Epithelial cell of esophagus (primary cell): ENCODE data around the gene PPP1R12B.
"Not testable (repeated sequence)": the region's sequence is repeated elsewhere in the genome, so short reads cannot be mapped to it uniquely, and the experiment has no call there.

Experiments used
- DNase-seq: peaks from one replicate; pipeline ENCODE4 v3.0.0; 2010; ENCODE audit warnings: low read depth
- H3K4me3 ChIP-seq: 2 replicates; pipeline ENCODE4 v1.5.1; 2011; ENCODE audit warnings: mild to moderate bottlenecking, low read length, control low read depth
- TF ChIP-seq, protein P1 (sequence below): IDR thresholded peaks from 2 replicates; pipeline ENCODE4 v1.5.1; 2011; ENCODE audit warnings: low read depth, mild to moderate bottlenecking, low read length, control low read depth, inconsistent platforms; ENCODE audit not compliant: insufficient read depth; ENCODE audit errors: missing control alignments

PPP1R12B gene

DNA sequence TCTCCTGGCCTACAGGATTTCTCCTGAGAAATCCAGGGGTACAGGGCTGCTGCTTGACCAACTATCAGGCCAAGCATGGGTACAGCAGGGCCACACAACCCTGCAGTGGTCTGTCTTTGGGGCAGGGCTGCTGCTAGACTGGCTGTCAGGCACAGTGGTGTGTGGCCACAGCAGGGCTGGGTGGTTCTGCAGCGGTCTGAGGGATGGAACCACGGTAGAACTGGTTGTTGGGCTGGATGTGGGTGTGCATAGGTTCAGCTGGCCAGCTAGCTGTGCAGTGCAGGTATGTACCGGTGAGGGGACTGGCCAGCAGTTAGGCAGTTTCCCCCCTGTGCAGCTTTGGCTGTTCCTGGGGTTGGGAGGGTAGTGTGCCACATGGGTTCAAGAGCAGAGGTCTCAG lies 136.3 kb downstream of the PPP1R12B start:
- H3K4me3 ChIP-seq, DNase-seq: not testable (repeated sequence)

DNA sequence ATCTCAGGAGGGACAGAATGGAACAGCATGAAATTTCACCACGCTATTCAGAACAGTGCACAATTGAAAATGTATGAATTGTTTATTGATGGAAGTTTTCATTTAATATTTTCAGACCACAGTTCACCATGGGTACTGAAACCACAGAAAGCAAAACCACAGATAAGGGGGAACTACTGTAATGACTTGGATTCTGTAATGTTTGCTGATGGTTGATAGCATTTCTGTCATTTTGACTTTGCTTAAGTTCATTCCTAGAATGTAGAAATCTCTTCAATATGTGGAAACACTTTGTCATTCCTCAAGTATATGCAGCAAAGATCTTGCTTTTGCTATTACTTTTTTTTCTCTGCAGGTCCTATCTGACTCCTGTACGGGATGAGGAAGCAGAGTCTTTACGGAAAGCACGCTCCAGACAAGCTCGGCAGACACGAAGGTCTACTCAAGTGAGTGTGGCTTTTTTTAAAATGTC lies 139.7 kb downstream of the PPP1R12B start:
- not testable (repeated sequence) for H3K4me3 ChIP-seq, DNase-seq

DNA sequence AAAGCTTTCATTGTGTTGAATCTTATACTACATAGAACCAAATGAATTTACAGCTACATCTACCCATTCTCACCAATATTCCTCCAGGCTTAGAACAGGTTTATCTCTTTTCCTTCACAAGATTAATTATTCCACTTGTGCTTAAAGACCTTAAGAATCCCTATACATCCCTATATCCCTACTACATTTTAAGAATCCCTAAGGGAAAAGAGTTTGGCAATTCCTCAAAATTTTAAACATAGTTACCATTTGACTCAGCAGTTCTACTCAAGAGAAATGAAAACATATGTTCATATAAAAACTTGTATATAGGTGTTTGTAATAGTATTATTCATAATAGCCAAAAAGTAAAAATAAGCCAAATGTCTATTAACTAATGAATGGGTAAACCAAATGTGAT lies 140.6 kb downstream of the PPP1R12B start:
- not testable (repeated sequence) for DNase-seq, H3K4me3 ChIP-seq

DNA sequence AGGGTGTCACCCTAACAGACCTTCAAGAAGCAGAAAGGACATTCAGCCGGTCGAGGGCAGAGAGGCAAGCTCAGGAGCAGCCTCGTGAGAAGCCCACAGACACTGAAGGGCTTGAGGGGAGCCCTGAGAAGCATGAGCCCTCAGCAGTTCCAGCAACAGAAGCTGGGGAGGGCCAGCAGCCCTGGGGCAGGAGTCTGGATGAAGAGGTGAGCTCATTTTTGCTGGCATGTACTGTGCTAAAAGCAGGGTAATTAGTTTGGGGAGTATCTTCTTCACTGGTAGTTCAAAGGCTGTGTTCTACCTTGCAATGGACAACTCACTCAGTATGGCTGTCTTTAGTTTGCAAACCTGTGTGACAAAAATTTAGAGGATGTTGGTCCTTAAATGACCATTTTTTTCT lies 144.6 kb downstream of the PPP1R12B start:
- not testable (repeated sequence) for DNase-seq, H3K4me3 ChIP-seq

DNA sequence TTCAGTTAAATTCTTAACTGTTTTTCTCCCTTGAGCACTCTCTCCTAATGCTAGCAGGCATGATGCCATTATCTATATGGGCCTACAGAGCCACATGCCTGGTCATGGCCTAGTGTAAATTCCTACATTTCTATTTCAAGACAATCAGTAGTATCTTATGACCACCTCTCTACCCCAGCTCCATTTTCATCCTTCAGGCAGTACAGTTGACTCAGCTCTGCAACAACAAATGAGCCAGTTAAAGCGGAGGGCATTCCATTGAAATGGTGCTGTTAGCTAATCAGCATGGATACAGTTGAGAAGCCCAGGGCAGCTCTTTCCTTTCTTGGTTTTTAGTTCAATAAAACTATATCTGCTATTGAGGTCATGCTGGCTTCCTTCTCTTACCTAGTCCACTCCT lies 150.0 kb downstream of the PPP1R12B start:
- DNase-seq, result peak; percentile 47
- H3K4me3 ChIP-seq, result no peak overlapping the region
- TF ChIP-seq, protein P1, sequence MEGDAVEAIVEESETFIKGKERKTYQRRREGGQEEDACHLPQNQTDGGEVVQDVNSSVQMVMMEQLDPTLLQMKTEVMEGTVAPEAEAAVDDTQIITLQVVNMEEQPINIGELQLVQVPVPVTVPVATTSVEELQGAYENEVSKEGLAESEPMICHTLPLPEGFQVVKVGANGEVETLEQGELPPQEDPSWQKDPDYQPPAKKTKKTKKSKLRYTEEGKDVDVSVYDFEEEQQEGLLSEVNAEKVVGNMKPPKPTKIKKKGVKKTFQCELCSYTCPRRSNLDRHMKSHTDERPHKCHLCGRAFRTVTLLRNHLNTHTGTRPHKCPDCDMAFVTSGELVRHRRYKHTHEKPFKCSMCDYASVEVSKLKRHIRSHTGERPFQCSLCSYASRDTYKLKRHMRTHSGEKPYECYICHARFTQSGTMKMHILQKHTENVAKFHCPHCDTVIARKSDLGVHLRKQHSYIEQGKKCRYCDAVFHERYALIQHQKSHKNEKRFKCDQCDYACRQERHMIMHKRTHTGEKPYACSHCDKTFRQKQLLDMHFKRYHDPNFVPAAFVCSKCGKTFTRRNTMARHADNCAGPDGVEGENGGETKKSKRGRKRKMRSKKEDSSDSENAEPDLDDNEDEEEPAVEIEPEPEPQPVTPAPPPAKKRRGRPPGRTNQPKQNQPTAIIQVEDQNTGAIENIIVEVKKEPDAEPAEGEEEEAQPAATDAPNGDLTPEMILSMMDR, result no peak

DNA sequence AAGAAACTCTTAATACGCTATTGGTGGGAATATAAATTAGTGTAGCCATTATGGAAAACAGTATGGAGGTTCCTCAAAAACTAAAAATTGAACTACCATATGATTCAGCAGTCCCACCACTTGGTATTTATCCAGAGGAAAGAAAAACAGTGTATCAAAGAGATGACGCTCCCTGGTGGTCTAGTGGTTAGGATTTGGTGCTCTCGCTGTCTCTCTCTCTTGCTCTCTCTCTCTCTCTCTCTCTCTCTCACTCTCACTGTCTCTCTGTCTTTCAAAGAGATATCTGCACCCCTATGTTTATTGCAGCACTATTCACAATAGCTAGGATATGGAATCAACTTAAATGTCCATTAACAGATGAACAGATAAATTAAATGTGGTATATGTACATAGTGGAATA lies 151.5 kb downstream of the PPP1R12B start:
- not testable (repeated sequence) for DNase-seq, H3K4me3 ChIP-seq

DNA sequence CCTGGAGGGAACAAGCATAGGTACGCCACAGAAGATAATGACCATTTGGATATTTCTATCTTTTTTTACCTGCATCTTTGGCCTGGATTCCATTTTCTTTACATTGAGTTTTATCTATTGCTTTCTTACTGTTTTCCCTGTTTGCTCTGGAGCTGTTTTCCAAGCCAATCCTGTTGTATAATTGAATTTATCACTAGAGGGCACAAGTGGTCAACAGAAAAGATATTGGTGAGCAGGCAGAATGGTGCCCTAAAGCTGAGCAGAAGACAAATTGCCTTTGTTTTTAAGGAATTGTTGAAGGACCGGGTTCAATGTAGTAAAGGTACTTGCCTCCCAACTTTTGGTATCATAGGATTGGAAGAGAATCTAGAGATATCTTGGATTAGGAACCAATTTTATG lies 152.8 kb downstream of the PPP1R12B start:
- DNase-seq, result peak; percentile 47
- no peak overlapping the region for H3K4me3 ChIP-seq
- TF ChIP-seq, protein P1, result peak; percentile 52

DNA sequence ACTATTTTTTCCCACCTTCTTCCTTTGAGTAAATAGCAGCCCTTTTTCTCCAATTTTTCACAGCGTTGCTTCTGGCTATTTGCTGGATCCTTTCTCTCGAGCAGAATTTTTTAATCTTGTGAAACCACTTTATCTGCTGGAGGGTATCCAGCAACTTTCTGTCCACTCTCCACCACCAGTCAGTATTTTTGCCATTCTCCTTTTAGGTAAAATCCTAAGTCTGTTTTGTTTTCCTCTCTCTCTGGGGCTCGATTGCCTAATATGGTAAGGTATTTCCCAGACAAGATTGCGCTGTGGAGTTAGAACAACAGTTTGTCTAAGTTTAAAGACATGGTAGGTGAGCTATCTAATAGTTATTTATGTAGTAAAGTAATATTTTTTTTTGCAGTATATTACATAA lies 156.9 kb downstream of the PPP1R12B start:
- TF ChIP-seq, protein P1, result no peak
- H3K4me3 ChIP-seq, result no peak overlapping the region
- DNase-seq, result peak; percentile 58

DNA sequence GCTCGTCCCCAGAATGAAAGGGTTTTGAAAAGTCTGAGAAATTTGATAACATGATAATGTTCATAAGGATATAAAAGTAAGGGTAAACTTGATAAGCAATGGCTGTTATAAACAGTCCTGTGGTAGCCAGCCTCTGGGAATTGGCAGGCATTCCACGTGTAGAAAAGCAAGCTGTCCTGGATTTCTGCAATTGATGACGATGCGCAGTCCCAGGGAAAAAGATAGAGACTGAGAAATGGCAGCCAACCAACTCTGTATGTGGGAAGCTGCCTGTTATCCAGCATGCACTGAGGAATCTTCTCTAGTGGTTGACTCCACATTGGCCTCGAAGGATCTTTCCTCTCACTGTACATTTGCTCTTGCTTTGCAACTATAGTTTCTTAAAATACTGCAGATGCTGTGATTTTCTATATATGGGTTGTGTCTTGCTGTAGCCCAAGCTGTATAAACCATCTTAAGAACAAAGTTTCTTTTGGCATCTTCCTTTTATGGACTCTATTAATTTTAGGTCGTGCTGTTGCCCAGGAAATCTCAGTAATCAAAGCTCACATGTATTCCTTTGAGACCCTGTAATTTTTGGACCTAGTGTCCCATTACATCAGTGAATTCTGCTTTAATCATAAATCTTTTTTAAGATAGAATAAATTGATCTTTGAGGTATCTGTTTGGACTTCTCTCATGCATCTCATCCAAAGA lies 157.5 kb downstream of the PPP1R12B start:
- not testable (repeated sequence) for DNase-seq, H3K4me3 ChIP-seq

DNA sequence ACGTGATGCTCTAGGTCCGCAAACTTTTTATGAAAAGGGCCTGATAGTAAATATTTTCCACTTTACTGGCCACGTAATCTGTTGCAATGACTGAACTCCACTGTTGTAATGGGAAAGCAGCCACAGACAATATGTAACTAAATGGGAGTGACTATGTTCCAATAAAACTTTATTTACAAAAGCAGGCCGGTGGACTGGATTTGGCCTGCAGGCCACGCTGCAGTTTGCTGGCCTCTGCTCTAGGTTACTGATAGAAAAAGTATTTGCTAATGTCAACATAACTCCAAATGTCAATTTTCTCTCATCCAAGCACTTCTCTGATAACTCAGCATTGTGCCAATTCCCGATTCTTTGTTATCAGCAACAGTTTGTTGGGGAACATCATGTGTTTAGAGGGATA lies 160.4 kb downstream of the PPP1R12B start:
- DNase-seq, H3K4me3 ChIP-seq: not testable (repeated sequence)

DNA sequence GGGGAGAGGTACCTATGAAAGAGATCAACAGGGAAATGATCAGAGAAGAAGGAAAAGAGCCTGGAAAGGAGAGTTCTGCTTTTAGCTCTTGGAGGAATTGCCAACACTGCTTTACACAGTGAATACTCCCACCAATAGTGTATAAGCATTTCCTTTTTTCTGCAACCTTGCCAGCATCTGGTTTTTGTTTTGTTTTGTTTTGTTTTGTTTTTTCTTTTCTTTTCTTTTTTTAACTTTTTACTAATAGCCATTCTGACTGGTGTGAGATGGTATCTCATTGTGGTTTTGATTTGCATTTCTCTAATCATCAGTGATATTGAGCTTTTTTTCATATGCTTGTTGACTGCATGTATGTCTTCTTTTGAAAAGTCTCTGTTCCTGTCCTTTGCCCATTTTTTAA lies 165.4 kb downstream of the PPP1R12B start:
- DNase-seq, result not testable (repeated sequence)

More for the DNA sequence above, 165.4 kb downstream of the PPP1R12B start:
- H3K4me3 ChIP-seq, result not testable (repeated sequence)
